Measurements from ENCODE around the gene CELSR1. TPM values are rescaled to one million over a fixed set of nuclear protein-coding genes. Genes with fewer than 3 reads are reported as not detected.

CELSR1 gene
- total RNA-seq, 1 experiment from 2014 or later: 19.6 TPM

DNA sequence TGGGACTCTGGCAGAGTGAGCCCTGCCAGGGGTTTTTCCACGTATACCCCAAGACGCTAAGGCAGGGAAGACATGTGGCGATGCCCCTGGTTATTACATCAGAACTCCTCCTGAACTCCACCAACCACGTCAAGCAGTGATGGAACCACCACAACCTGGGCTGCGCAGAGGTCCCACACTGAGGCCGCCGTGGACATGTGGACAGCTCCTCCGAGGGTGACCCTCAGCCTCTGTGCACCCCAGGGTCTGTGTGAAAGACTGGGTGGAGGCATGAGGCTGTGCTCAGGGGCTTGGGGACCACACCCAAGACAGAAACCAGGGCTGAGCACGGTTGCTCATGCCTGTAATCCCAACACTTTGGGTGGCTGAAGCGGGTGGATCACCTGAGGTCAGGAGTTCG, 149.7 kb downstream of the CELSR1 start:
- H3K9ac ChIP-seq (ENCODE audit: low read length): no peak overlapping the region
- H3K9me2 ChIP-seq (ENCODE audit: insufficient read depth): no peaks in the 10 kb centered on the region
- TF ChIP-seq, protein P1, sequence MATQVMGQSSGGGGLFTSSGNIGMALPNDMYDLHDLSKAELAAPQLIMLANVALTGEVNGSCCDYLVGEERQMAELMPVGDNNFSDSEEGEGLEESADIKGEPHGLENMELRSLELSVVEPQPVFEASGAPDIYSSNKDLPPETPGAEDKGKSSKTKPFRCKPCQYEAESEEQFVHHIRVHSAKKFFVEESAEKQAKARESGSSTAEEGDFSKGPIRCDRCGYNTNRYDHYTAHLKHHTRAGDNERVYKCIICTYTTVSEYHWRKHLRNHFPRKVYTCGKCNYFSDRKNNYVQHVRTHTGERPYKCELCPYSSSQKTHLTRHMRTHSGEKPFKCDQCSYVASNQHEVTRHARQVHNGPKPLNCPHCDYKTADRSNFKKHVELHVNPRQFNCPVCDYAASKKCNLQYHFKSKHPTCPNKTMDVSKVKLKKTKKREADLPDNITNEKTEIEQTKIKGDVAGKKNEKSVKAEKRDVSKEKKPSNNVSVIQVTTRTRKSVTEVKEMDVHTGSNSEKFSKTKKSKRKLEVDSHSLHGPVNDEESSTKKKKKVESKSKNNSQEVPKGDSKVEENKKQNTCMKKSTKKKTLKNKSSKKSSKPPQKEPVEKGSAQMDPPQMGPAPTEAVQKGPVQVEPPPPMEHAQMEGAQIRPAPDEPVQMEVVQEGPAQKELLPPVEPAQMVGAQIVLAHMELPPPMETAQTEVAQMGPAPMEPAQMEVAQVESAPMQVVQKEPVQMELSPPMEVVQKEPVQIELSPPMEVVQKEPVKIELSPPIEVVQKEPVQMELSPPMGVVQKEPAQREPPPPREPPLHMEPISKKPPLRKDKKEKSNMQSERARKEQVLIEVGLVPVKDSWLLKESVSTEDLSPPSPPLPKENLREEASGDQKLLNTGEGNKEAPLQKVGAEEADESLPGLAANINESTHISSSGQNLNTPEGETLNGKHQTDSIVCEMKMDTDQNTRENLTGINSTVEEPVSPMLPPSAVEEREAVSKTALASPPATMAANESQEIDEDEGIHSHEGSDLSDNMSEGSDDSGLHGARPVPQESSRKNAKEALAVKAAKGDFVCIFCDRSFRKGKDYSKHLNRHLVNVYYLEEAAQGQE (IDR thresholded peaks at IDR 0.05; ENCODE audit: low read depth): no peak
- no peak for TF ChIP-seq ZFX (IDR thresholded peaks at IDR 0.05)
- no peak for TF ChIP-seq TCF7L2 (IDR thresholded peaks at IDR 0.05; ENCODE audit: borderline replicate concordance, extremely low read depth, insufficient read depth, insufficient read length)
- TF ChIP-seq CEBPB (IDR thresholded peaks at IDR 0.05; ENCODE audit: low read depth): no peak
- TF ChIP-seq, protein P2, sequence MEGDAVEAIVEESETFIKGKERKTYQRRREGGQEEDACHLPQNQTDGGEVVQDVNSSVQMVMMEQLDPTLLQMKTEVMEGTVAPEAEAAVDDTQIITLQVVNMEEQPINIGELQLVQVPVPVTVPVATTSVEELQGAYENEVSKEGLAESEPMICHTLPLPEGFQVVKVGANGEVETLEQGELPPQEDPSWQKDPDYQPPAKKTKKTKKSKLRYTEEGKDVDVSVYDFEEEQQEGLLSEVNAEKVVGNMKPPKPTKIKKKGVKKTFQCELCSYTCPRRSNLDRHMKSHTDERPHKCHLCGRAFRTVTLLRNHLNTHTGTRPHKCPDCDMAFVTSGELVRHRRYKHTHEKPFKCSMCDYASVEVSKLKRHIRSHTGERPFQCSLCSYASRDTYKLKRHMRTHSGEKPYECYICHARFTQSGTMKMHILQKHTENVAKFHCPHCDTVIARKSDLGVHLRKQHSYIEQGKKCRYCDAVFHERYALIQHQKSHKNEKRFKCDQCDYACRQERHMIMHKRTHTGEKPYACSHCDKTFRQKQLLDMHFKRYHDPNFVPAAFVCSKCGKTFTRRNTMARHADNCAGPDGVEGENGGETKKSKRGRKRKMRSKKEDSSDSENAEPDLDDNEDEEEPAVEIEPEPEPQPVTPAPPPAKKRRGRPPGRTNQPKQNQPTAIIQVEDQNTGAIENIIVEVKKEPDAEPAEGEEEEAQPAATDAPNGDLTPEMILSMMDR (IDR thresholded peaks at IDR 0.05 in 2 of 3, conservative IDR thresholded peaks at IDR 0.05 in 1 of 3; ENCODE audit: borderline replicate concordance in 1 of 3, insufficient read depth in 1 of 3, low read depth in 2 of 3, low read length in 2 of 3): no peak
- no peak for TF ChIP-seq CBX3 (IDR thresholded peaks at IDR 0.05; ENCODE audit: low read depth)
- TF ChIP-seq, protein P3, sequence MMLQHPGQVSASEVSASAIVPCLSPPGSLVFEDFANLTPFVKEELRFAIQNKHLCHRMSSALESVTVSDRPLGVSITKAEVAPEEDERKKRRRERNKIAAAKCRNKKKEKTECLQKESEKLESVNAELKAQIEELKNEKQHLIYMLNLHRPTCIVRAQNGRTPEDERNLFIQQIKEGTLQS (IDR thresholded peaks at IDR 0.05): no peak
- no peak for TF ChIP-seq EZH2 (IDR thresholded peaks at IDR 0.05)
- TF ChIP-seq, protein P4, sequence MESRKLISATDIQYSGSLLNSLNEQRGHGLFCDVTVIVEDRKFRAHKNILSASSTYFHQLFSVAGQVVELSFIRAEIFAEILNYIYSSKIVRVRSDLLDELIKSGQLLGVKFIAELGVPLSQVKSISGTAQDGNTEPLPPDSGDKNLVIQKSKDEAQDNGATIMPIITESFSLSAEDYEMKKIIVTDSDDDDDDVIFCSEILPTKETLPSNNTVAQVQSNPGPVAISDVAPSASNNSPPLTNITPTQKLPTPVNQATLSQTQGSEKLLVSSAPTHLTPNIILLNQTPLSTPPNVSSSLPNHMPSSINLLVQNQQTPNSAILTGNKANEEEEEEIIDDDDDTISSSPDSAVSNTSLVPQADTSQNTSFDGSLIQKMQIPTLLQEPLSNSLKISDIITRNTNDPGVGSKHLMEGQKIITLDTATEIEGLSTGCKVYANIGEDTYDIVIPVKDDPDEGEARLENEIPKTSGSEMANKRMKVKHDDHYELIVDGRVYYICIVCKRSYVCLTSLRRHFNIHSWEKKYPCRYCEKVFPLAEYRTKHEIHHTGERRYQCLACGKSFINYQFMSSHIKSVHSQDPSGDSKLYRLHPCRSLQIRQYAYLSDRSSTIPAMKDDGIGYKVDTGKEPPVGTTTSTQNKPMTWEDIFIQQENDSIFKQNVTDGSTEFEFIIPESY (IDR thresholded peaks at IDR 0.05; ENCODE audit: extremely low read depth, insufficient replicate concordance, low read length): no peak
- no peak for TF ChIP-seq SP1 (IDR thresholded peaks at IDR 0.05; ENCODE audit: low read depth)
- no peak for TF ChIP-seq POLR2AphosphoS5 (IDR thresholded peaks at IDR 0.05; ENCODE audit: low read depth, low read length)
- no peak for TF ChIP-seq ELF1 (IDR thresholded peaks at IDR 0.05; ENCODE audit: borderline replicate concordance, low read depth)
- TF ChIP-seq EZH2phosphoT487 (IDR thresholded peaks at IDR 0.05; ENCODE audit: borderline replicate concordance): no peak
- TF ChIP-seq SIN3A (IDR thresholded peaks at IDR 0.05; ENCODE audit: low read depth): no peak
- no peak for TF ChIP-seq SRF (IDR thresholded peaks at IDR 0.05; ENCODE audit: low read depth)
- no peak for TF ChIP-seq JUND (IDR thresholded peaks at IDR 0.05)
- no peak for TF ChIP-seq FOSL1 (IDR thresholded peaks at IDR 0.05; ENCODE audit: low read depth)
- TF ChIP-seq, protein P5, sequence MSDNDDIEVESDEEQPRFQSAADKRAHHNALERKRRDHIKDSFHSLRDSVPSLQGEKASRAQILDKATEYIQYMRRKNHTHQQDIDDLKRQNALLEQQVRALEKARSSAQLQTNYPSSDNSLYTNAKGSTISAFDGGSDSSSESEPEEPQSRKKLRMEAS (IDR thresholded peaks at IDR 0.05): no peak
- TF ChIP-seq YY1 (IDR thresholded peaks at IDR 0.05; ENCODE audit: extremely low read depth, insufficient replicate concordance, low read depth, low read length): no peak
- TF ChIP-seq RAD21 (IDR thresholded peaks at IDR 0.05; ENCODE audit: low read depth): no peak
- no peaks in the 10 kb centered on the region for H3K36me3 ChIP-seq (ENCODE audit: control insufficient read depth in 1 of 2, insufficient read depth in 2 of 2, low read length in 2 of 2)
- RAD21 ChIA-PET (ENCODE audit: low non-redundant PET in 1 of 2, low total read pairs in 2 of 2, uncharacterized antibody in 2 of 2, unreplicated experiment in 2 of 2): no interaction called here
- H3K9me3 ChIP-seq (ENCODE audit: control insufficient read depth in 1 of 2, insufficient read depth in 1 of 2, low read depth in 1 of 2, low read length in 2 of 2): no peaks in the 10 kb centered on the region
- BruUV-seq (replicated peaks): no TSS peak
- intact Hi-C loops (cut with micrococcal nuclease): no loop called here
- H3K27me3 ChIP-seq (ENCODE audit: insufficient read depth, low read length): no peaks in the 10 kb centered on the region
- no peak overlapping the region for H3K4me2 ChIP-seq (ENCODE audit: low read length)
- H2AFZ ChIP-seq (ENCODE audit: low read depth, low read length, poor library complexity, severe bottlenecking): no peak overlapping the region
- H4K20me1 ChIP-seq (ENCODE audit: insufficient read depth): no peaks in the 10 kb centered on the region
- DNase-seq (ENCODE audit: low read depth, low spot score): no peak
- no peak overlapping the region for H3K4me3 ChIP-seq (replicated peaks in 1 of 2; ENCODE audit: low read depth in 1 of 2, low read length in 2 of 2)
- no peak for ATAC-seq
- CTCF ChIA-PET: no interaction called here
- H3K27ac ChIP-seq (ENCODE audit: low read depth, low read length): no peak overlapping the region
- POLR2A ChIA-PET: no interaction called here
- peaks cover 0 to 9% of the 10 kb centered on the region in 2 experiments; a peak in 2 of 4 replicates for H3K4me1 ChIP-seq (ENCODE audit: control insufficient read depth in 1 of 2, insufficient read depth in 2 of 2, low read length in 2 of 2)
- H3K79me2 ChIP-seq (ENCODE audit: insufficient read depth, low read length): no peaks in the 10 kb centered on the region
